GM18907 (cell line): ENCODE results near the gene PPP2R3A.

Experiments
- ATAC-seq: cut with Tn5 transposase; IDR thresholded peaks from one replicate; pipeline ENCODE4 v1.9.1; 2021; ENCODE audit warnings: mild to moderate bottlenecking, moderate library complexity; ENCODE audit not compliant: unreplicated experiment

PPP2R3A gene

DNA sequence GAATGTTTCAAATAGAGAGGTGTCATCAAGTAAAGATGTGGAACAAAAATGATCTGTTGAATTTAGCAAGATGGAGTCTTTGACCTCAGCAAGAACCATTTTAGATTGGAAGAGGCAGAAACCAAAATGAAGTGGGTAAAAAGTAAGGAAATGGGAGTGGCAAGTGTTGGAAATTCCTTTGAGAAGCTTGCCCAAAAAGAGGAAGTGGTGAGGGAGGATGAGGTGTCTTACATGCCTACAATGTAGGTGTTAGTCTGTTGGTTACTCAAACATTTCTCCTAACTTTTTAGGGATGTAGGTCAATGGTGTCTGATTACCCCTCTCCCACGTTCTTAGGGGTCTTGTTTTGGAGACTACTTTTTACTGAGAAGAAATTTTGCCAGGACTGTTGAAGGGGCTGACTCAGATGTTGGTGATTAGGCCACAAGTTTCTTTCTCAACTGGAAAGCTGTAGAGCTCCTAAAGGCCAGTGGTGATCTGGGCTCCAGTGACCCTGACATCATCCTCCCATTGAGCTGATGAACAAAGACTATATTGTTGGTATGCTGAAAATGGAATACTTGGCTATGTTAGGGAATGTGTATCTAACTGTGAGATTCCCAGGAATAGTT, 5.1 kb downstream of the PPP2R3A start:
- no peak for ATAC-seq

GRCh38 chr3:135973841-135974240, 8.3 kb downstream of the PPP2R3A start:
- ATAC-seq: no peak

DNA sequence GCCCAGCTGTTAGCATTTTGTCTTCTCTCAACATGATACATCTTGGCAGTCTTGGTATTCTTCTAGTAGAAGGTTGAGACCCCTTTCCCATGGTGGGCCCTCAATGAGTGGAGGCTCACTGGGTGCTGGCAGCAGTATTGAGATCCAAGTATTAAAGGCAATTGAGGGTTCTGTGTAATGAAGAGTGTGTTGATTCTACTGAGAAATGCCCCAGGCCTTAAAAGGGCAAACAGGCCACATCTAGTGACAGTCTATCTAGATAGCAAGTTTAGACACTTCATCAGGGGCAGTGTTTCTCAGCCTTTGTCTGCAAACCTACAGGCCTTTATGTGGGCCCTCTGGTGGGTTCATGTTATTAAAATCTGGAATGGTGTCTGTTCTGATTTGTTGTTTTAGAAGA, 9.5 kb downstream of the PPP2R3A start:
- no peak for ATAC-seq

- ATAC-seq: no peak
These were observed 10.0 kb downstream of the PPP2R3A start for GRCh38 chr3:135975536-135975935.

DNA sequence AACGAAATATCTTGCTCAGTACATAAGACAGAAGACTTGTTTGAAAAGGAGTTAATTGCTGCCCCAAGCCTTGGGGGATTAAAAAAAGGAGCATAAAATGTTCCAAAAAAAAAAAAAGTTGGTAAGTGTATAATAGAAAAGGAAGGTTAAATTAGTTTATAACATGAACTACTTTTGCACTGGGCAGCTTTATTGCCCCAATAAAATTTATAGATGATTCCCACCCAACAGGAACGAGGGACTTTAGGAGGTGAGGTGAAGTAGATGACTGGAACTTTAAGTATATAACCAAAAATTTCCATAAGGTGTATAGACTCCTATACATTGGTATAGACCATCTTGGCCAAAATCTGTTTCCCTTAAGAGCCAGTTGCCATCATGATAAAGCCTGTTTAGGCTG, 14.8 kb downstream of the PPP2R3A start:
- no peak for ATAC-seq

GRCh38 chr3:135981701-135982403, 16.3 kb downstream of the PPP2R3A start:
- ATAC-seq: no peak

- ATAC-seq: no peak
These were observed 16.9 kb downstream of the PPP2R3A start for GRCh38 chr3:135982404-135982761.

GRCh38 chr3:135982922-135983581, 17.5 kb downstream of the PPP2R3A start:
- ATAC-seq: no peak

- ATAC-seq: no peak
These were observed 22.1 kb downstream of the PPP2R3A start for GRCh38 chr3:135987661-135988060.

DNA sequence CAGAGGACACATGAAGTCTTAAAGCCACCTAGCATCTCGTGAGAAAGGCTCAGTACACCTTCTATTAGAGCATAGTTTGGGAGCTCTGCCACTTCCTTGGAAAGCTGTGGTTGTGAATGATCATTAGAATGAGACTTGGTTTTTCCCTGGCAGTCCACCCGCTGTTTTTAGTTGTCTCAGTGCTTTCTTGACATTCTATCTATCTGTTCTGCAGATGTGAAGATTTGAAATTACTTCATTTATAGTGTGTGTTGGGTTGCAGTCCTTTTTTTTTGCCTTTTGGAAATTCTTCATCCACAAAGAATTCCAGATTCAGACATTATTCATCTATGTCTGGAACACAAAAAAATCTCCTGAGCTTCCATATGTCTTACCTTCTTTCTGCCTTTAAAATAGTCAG, 23.7 kb downstream of the PPP2R3A start:
- no peak for ATAC-seq

- ATAC-seq: no peak
These were observed 25.4 kb downstream of the PPP2R3A start for GRCh38 chr3:135990903-135991302.

- ATAC-seq: no peak
These were observed 26.1 kb downstream of the PPP2R3A start for GRCh38 chr3:135991621-135992020.

- ATAC-seq: no peak
These were observed 26.5 kb downstream of the PPP2R3A start for GRCh38 chr3:135992072-135992471.

- ATAC-seq: no peak
These were observed 29.3 kb downstream of the PPP2R3A start for GRCh38 chr3:135994708-135995337.

DNA sequence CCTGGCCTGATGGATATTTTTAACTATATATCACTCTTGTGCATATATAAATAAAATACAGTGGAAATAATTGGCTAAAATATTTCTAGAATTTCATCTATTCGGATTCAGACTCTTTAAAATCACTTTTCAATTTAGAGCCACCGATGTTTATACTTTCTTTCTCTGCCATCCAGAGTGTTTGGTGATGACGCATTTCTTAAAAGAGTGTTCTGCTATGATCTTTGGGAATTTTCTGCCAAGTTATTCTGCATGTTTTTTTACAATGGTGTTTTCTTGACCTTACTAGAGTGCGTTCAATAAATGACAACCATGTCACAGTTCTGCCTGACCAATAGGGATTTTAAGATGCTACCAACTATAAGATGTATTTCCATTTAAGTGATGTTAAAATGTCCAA, 30.2 kb downstream of the PPP2R3A start:
- no peak for ATAC-seq

DNA sequence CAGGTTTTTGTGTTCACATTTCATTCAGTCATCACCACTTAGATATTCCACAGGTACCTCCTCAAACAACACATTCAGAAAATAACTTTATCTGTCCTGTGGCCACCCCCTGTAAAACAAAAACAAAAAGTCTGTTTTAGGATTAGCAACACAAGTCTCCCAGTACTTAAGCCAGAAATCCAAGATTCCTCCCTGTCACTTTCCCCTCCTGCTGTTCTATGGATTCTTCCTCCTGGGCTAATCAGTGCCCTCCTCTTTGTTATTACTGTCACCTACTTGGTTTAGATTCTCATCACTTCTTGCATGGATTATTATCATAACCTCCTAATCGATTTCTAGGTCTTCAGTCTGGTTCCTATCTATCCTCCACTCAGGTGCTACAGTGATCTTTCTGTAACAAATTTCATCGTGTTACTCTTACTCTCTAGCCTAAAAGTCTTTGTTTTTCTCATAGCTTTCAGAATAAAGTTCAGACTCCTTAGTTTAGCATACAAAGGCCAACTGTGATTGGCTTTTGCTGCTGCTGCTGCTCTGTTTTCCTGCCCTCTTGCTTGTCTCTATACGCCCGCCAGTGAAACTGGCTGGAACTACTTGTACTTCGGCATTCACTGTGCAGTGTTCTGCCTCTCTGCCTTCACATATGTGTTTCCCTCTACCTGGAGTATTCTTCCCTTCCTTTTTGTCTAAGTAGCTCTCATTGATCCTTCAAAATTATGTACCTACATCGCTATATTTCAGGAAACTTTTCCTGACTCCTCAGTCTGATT, 32.2 kb downstream of the PPP2R3A start:
- no peak for ATAC-seq

DNA sequence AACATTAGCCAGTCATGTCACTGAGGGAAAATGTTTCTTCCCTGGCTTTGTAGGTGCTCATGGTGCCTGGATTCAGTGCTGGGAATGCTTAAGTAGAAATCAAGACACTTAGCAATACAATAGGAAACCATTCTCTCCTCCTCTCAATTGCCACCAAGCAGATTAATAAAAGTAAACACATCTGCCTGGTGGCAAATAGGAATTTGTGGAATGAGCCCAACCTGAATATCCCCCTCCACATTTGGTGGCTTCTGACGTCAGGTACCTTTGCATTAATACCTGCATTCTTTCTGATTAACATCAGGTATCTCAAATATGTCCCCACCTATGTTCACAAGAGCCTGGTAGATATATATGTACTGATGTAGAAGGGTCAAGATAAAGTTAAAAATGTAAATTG, 42.7 kb downstream of the PPP2R3A start:
- no peak for ATAC-seq

DNA sequence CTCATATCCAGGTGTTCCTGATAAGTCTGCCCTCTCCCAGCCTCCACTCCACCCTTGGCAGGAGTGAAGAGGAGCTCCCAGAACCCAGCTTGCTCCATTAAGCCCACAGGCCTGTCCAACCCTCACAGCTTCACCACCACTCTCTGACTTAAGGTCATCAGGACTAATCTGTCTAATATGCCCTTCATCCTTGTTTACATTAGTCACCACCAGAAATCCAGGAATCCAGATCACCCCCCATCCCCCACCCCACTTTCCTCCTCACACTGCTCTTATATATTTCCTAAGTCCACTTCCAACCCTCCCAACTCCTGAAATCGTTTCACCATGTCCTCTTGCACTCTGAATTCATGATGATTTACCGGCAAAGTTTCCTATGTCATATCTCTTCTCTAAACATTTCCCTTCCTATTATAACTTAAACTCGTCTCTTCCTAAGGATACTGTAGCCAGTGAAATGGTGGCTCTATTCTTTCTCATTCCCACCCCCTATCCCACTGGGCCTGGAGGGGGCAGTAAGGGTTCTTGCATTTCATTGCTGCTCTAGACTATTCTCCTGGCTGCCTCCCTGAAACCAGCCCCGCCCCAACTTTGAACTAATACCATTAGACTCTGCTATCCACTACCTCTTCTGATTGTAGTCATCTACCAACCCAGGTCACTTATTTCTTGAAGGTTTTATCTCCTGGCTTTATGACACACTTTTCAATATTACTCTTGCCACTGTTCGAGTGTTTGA, 43.4 kb downstream of the PPP2R3A start:
- no peak for ATAC-seq

- no peak for ATAC-seq
These were observed 53.3 kb downstream of the PPP2R3A start for GRCh38 chr3:136018876-136019275.

DNA sequence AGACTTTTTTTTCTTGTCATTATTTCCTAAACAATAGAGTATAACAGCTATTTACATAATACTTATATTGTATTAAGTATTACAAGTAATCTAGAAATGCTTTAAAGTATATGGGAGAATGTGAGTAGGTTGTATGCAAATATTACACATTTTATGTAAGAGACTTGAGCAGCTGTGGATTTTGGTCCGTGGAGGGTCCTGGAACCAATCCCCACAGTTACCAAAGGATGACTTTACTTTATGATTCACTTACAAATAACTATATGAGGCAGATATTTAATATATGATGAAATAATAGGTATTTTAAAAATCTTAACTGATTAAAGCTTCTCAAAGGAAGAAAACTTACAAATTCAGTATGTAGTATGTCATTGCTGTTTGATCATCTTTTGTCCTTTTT, 56.3 kb downstream of the PPP2R3A start:
- no peak for ATAC-seq
